Measurements from ENCODE around the gene SPAG16.

DNA sequence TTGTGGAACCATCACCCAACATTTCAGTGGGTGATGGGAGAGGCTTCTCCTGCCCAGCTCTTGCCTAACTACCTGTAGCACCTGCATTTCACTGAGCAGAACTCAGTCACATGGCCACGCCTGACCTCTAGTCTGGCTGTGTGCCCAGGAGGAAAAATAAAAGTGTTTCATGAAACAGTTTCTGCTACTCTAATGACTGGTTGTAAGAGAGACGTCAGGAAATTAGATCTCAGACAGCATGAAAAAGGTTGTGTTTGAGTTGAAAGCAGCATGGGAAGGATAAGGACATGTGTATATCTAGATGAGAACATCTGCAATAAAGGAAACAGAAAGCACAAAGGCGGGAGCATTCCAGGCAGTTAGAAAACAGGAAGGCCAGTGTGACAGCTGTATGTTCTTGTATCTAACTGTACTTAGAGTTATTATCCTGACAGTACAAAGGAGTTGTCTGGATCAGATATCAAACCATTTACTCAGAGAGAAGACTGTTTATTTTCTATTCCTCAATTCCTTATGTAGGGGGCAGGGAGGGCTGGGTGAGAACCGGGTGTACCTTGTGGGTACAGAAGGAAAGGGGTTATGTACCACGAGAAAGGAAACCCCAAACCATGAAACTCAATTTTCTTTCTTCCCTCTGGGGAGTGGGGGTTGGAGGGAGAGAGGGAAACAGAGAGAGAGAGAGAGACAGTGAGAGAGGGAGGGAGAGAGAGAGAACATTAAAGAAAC is 819.2 kb downstream of the SPAG16 start:
- TF ChIP-seq CTCF (IDR thresholded peaks at IDR 0.05; ENCODE audit: low read length) (no peak), EZH2 (IDR thresholded peaks at IDR 0.05; ENCODE audit: borderline replicate concordance, low read length) (no peak)

All from OCI-LY1 (cell line).